Transverse colon (tissue), 4 donors: ENCODE measurements around the gene TOR1AIP1.

ENCODE experiments used
- CTCF ChIP-seq, 5 experiments: fragments of 200-600 bp in 3 of 5; fragments of 450-650 bp in 2 of 5; sonication (generic) in 3 of 5; IDR thresholded peaks; 1 replicate in 2 of 5; 2 replicates in 3 of 5; pipeline ENCODE4 v1.5.1; 2016 to 2017; ENCODE audit warnings: antibody characterized with exemption in 5 of 5, inconsistent platforms in 3 of 5, mild to moderate bottlenecking in 2 of 5, moderate library complexity in 1 of 5
- EP300 ChIP-seq: sonication (generic); formaldehyde crosslinking; IDR thresholded peaks from one replicate; pipeline ENCODE4 v1.6.1; 2017; ENCODE audit warnings: antibody characterized with exemption, low read depth
- POLR2A ChIP-seq: fragments of 450-650 bp; IDR thresholded peaks from one replicate; pipeline ENCODE4 v1.6.1; 2016; ENCODE audit warnings: antibody characterized with exemption, mild to moderate bottlenecking, moderate library complexity
- POLR2AphosphoS5 ChIP-seq, 3 donors: sonication (generic); formaldehyde crosslinking; IDR thresholded peaks; one replicate each; pipeline ENCODE4 v1.6.1; 2016; ENCODE audit warnings: antibody characterized with exemption in 3 of 3

DNA sequence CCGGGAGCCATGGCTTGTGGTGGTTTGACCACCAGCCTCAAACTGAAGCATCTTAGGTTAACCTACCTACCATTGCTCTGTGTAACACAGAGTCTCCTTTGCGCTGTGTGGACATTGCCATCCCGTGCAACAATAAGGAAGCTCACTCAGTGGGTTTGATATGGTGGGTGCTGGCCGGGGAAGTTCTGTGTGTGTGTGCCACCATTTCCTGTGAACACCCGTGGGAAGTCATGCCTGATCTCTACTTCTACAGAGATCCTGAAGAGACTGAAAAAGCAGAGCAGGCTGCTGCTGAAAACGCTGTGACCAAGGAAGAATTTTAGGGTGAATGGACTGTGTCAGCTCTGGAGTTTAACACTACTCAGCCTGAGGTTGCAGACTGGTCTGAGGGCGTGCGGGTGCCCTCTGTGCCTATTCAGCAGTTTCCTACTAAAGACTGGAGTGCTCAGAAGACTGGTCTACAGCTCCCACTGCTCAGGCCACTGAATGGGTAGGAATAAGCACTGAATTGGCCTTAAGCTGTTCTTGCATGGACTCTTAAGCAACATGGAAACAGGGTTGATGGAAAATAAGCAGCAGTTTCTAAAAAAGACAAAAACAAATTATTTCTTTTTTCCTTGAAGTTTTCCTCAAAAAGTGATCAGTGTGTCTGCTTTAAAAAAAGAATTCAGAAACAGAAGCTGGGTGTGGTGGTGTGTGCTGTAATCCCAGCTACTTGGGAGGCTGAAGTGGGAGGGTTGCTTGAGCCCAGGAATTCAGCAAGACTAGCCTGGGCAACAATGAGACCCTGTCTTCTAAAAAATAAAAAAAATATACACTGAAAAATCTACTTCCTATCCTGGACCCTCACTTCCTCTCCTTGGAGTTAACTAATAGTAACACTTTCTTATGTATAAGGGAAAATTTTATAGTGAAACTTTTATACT is 87.2 kb downstream of the TOR1AIP1 start:
- TF ChIP-seq CTCF (IDR thresholded peaks at IDR 0.05): no peak
- TF ChIP-seq POLR2A: no peak
- TF ChIP-seq POLR2AphosphoS5 (IDR thresholded peaks at IDR 0.05): no peak
- TF ChIP-seq EP300: no peak
